Gastroesophageal sphincter (tissue), 4 donors: ENCODE results near the gene SLC24A3. TPM values are rescaled to one million over a fixed set of nuclear protein-coding genes. Genes with fewer than 3 reads are reported as not detected.

Source experiments
- ATAC-seq: fragments of 150-250 bp; one replicate; pipeline ENCODE4 v1.9.1; 2016; ENCODE audit warnings: mild to moderate bottlenecking, moderate library complexity
- H3K27ac ChIP-seq, 4 donors: fragments of 200-600 bp; sonication (generic) in 3 of 4; 1 replicate in 3 of 4; 2 replicates in 1 of 4; pipeline ENCODE4 v1.5.1; 2016 to 2019
- H3K27me3 ChIP-seq: fragments of 200-600 bp; sonication (generic); one replicate; pipeline ENCODE4 v1.5.1; 2019
- H3K36me3 ChIP-seq, 2 donors: fragments of 200-600 bp; sonication (generic); one replicate each; pipeline ENCODE4 v1.5.1; 2019; ENCODE audit warnings: control low read depth in 1 of 2
- H3K4me1 ChIP-seq, 3 donors: fragments of 200-600 bp; sonication (generic); 1 replicate in 2 of 3; 2 replicates in 1 of 3; pipeline ENCODE4 v1.5.1; 2016 to 2019; ENCODE audit warnings: control low read depth in 2 of 3
- H3K4me3 ChIP-seq, 2 donors: fragments of 200-600 bp; sonication (generic); one replicate each; pipeline ENCODE4 v1.5.1; 2019; ENCODE audit warnings: mild to moderate bottlenecking in 1 of 2, moderate library complexity in 1 of 2
- H3K9me3 ChIP-seq, 3 donors: fragments of 200-600 bp; sonication (generic); one replicate each; pipeline ENCODE4 v1.5.1; 2017 to 2019; ENCODE audit warnings: control low read depth in 2 of 3
- EP300 ChIP-seq: sonication (generic); formaldehyde crosslinking; IDR thresholded peaks from one replicate; pipeline ENCODE4 v1.6.1; 2017; ENCODE audit warnings: antibody characterized with exemption, mild to moderate bottlenecking
- POLR2A ChIP-seq, 2 donors: fragments of 450-650 bp; IDR thresholded peaks; one replicate each; pipeline ENCODE4 v1.6.1; 2017; ENCODE audit warnings: antibody characterized with exemption in 2 of 2, mild to moderate bottlenecking in 2 of 2, moderate library complexity in 1 of 2
- POLR2AphosphoS5 ChIP-seq: sonication (generic); formaldehyde crosslinking; IDR thresholded peaks from one replicate; pipeline ENCODE4 v1.6.1; 2017; ENCODE audit warnings: antibody characterized with exemption
- WGBS, 2 donors: methylation state at CpG; one replicate each; pipeline ENCODE4 v1.1.5; 2018; ENCODE audit warnings: low coverage in 1 of 2; 5-methylcytosine and 5-hydroxymethylcytosine counted together
- total RNA-seq, 4 donors: library from RNA; depleted of rRNA; stranded (reverse); fragments of >200 nt; gene quantifications; one replicate each; pipeline ENCODE4 v1.1.0, GENCODE V29; 2016
- TF ChIP-seq, protein P1 (sequence below), 4 experiments: fragments of 200-600 bp in 2 of 4; fragments of 450-650 bp in 2 of 4; sonication (generic) in 1 of 4; IDR thresholded peaks; one replicate each; pipeline ENCODE4 v1.5.1; 2017 to 2019; ENCODE audit warnings: antibody characterized with exemption in 4 of 4, mild to moderate bottlenecking in 2 of 4, moderate library complexity in 2 of 4

Gene SLC24A3
- total RNA-seq, 4 donors from 2014 or later: 2.7 to 13.5 (median 5.5) TPM

DNA sequence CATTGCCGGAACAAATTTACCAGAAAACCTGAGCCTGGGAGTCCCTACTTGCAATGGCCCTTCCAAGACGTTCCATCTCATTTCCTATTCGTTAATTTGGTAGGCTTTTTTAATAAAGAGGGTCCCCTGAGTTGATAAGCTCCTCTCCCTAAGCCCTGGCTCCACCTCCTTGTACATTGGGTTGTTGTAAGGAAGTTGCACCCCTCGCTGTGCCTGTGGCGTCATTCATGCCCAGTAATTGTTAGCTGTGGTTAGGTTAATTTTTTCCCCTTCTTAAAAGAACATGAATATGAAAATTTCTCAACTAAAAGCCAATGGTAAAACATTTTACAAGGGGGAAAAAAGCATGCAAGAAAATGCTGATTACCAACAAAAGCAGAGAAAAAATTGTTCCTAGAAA, 91.9 kb downstream of the SLC24A3 start:
- no peak for ATAC-seq
- H3K4me3 ChIP-seq: no peak overlapping the region
- H3K36me3 ChIP-seq: no peaks in the 10 kb centered on the region
- H3K9me3 ChIP-seq: no peaks in the 10 kb centered on the region
- H3K4me1 ChIP-seq: peaks cover 0 to 3% (median 0%) of the 10 kb centered on the region in 3 donors
- no peak overlapping the region for H3K27ac ChIP-seq
- H3K27me3 ChIP-seq: no peaks in the 10 kb centered on the region
- TF ChIP-seq POLR2A (IDR thresholded peaks at IDR 0.05): no peak
- TF ChIP-seq, protein P1, sequence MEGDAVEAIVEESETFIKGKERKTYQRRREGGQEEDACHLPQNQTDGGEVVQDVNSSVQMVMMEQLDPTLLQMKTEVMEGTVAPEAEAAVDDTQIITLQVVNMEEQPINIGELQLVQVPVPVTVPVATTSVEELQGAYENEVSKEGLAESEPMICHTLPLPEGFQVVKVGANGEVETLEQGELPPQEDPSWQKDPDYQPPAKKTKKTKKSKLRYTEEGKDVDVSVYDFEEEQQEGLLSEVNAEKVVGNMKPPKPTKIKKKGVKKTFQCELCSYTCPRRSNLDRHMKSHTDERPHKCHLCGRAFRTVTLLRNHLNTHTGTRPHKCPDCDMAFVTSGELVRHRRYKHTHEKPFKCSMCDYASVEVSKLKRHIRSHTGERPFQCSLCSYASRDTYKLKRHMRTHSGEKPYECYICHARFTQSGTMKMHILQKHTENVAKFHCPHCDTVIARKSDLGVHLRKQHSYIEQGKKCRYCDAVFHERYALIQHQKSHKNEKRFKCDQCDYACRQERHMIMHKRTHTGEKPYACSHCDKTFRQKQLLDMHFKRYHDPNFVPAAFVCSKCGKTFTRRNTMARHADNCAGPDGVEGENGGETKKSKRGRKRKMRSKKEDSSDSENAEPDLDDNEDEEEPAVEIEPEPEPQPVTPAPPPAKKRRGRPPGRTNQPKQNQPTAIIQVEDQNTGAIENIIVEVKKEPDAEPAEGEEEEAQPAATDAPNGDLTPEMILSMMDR (IDR thresholded peaks at IDR 0.05): no peak
- no peak for TF ChIP-seq POLR2AphosphoS5
- no peak for TF ChIP-seq EP300
- 77 to 91% methylated on average over 3 to 5 of the region's 5 CpGs for WGBS, 2 donors

DNA sequence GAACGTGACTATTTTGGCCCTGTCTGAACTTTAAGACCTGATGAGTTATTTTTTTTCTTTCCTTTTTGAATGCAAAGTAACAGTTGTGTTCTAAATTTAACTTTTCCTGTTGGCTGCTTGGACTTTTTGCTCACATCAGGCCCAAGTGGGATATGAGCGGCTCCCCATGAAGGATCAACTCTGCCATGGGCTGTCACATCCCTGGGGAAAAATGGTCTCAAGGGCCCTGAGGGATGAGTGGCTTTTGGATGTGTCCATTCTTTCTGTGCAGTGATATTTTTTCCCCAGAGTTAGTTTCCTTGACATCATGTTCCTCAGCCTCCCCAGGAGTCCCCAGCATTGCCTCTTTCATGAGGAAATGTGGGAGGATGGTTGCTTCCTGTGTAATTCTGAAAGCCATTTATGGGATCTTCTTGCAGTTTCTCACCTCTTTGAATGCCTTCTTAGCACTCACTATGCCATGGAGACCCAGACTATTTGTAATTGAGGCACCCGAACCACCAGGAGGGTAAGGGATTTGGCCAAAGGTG, 92.5 kb downstream of the SLC24A3 start:
- TF ChIP-seq POLR2A (IDR thresholded peaks at IDR 0.05) (no peak), POLR2AphosphoS5 (no peak), EP300 (no peak)
- TF ChIP-seq, protein P1 (IDR thresholded peaks at IDR 0.05): no peak
- Histone ChIP-seq H3K36me3 (no peaks in the 10 kb centered on the region), H3K27me3 (no peaks in the 10 kb centered on the region), H3K27ac (no peak overlapping the region), H3K4me3 (no peak overlapping the region), H3K9me3 (no peaks in the 10 kb centered on the region), H3K4me1 (no peaks in the 10 kb centered on the region)
- 43 to 58% methylated on average over 1 to 2 of the region's 3 CpGs for WGBS, 2 donors
- ATAC-seq: no peak

DNA sequence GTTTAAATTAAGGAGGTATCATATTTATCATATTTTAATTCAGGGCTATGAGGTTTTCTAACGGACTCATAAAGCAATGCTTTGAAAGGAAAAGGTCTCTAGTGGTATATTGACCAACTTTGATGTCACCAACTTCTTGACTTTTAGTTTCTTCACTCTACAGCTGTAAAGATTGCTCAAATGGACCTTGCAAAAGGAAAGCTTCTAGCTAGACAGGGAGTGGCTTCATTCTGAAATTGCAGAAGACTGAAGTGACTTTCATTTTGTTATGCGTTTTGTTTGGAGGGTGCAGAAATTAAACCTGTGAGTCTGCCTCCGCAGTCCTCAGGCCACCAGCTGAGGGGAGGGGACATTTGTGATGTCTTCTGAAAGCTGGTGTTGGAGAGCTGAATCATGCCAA, 95.7 kb downstream of the SLC24A3 start:
- ATAC-seq: no peak
- Histone ChIP-seq H3K36me3 (no peaks in the 10 kb centered on the region), H3K9me3 (no peaks in the 10 kb centered on the region), H3K27me3 (no peaks in the 10 kb centered on the region), H3K4me1 (no peaks in the 10 kb centered on the region), H3K4me3 (no peak overlapping the region), H3K27ac (no peak overlapping the region)
- no peak for TF ChIP-seq POLR2AphosphoS5
- no peak for TF ChIP-seq EP300
- TF ChIP-seq, protein P1 (IDR thresholded peaks at IDR 0.05): no peak
- no peak for TF ChIP-seq POLR2A (IDR thresholded peaks at IDR 0.05)
- 82 to 97% methylated on average over 3 of the region's 3 CpGs for WGBS, 2 donors

DNA sequence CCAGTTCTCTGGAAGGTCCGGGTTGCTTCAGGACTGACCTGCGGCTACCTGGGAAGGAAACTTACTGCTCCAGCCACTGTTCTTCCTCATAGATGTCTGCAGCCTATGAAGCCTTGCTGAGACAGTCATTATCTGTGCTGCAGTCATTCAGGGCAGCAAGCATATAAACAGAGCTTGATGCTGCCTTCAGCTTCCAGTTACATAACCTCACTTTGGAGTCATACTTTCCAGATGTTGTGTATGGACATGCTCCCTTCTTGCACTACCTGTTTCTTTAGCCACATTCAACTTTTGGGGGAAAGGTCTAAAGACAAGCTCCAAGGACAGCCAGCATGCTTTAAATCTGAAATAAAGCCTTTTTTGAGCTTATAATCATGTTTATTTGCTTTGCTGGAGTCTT, 98.1 kb downstream of the SLC24A3 start:
- Histone ChIP-seq H3K36me3 (no peaks in the 10 kb centered on the region), H3K4me1 (no peaks in the 10 kb centered on the region), H3K27ac (no peak overlapping the region), H3K27me3 (no peaks in the 10 kb centered on the region), H3K9me3 (no peaks in the 10 kb centered on the region), H3K4me3 (no peak overlapping the region)
- no peak for ATAC-seq
- WGBS, 2 donors: 83 to 89% methylated on average over 2 of the region's 2 CpGs
- TF ChIP-seq POLR2A (IDR thresholded peaks at IDR 0.05) (no peak), POLR2AphosphoS5 (no peak), EP300 (no peak)
- TF ChIP-seq, protein P1 (IDR thresholded peaks at IDR 0.05): no peak

- Histone ChIP-seq H3K36me3 (no peaks in the 10 kb centered on the region), H3K27ac (no peak overlapping the region), H3K9me3 (no peaks in the 10 kb centered on the region), H3K4me1 (peaks cover 0 to 6% (median 0%) of the 10 kb centered on the region in 3 donors), H3K27me3 (no peaks in the 10 kb centered on the region), H3K4me3 (no peak overlapping the region)
- TF ChIP-seq EP300: no peak
- no peak for TF ChIP-seq POLR2A (IDR thresholded peaks at IDR 0.05)
- TF ChIP-seq, protein P1 (IDR thresholded peaks at IDR 0.05): no peak
- TF ChIP-seq POLR2AphosphoS5: no peak
- 81% methylated on average over 5 of the region's 6 CpGs; no CpG with 5 or more reads in 1 of the 2 donors for whole genome bisulfite sequencing, 2 donors
- ATAC-seq: no peak
These were observed 101.1 kb downstream of the SLC24A3 start for GRCh38 chr20:19313342-19314069.
